CD4-positive, alpha-beta T cell treated with Interleukin-1 beta for 1 hour (primary cell): Measurements from ENCODE around the gene UBE2S.

Experiments
- DNase-seq, 2 donors: peaks; one replicate each; pipeline ENCODE4 v3.0.0-alpha.2; 2020 to 2022

UBE2S gene

GRCh38 chr19:55382522-55383054 is 25.0 kb downstream of the UBE2S start:
- DNase-seq: no peak

GRCh38 chr19:55382013-55382412 is 25.6 kb downstream of the UBE2S start:
- no peak for DNase-seq

- DNase-seq: no peak
Observed at GRCh38 chr19:55379174-55379573, 28.4 kb downstream of the UBE2S start.

- no peak for DNase-seq
Observed at GRCh38 chr19:55377356-55378131, 30.0 kb downstream of the UBE2S start.

- no peak for DNase-seq
Observed at GRCh38 chr19:55376241-55376933, 31.2 kb downstream of the UBE2S start, which contains the start of gene TMEM190. TMEM190 (plus strand) TSS chr19:55376826; CDS start chr19:55376854, 28 bp downstream.

GRCh38 chr19:55373993-55374757 is 33.4 kb downstream of the UBE2S start:
- no peak for DNase-seq

- no peak for DNase-seq
Observed at GRCh38 chr19:55373306-55373992, 34.1 kb downstream of the UBE2S start.

GRCh38 chr19:55372316-55373081 is 35.1 kb downstream of the UBE2S start:
- DNase-seq: no peak

- no peak for DNase-seq
Observed at GRCh38 chr19:55370305-55370988, 37.1 kb downstream of the UBE2S start, which contains the start of gene IL11. IL11 (minus strand) TSS chr19:55370463; CDS start chr19:55370310, 153 bp downstream.

- DNase-seq: peak; percentile 30 to 33
Observed at GRCh38 chr19:55369653-55370304, 37.8 kb downstream of the UBE2S start.

- no peak for DNase-seq
Observed at GRCh38 chr19:55368701-55369563, 38.7 kb downstream of the UBE2S start.

- no peak for DNase-seq
Observed at GRCh38 chr19:55368106-55368505, 39.5 kb downstream of the UBE2S start.

GRCh38 chr19:55366790-55367189 is 40.8 kb downstream of the UBE2S start:
- no peak for DNase-seq

GRCh38 chr19:55365964-55366363 is 41.6 kb downstream of the UBE2S start:
- no peak for DNase-seq

- no peak for DNase-seq
Observed at GRCh38 chr19:55365245-55365644, 42.3 kb downstream of the UBE2S start.

- no peak for DNase-seq
Observed at GRCh38 chr19:55362990-55363716, 44.4 kb downstream of the UBE2S start, which contains the start of gene GARIN5B. GARIN5B (minus strand) TSS chr19:55363260; CDS start chr19:55363066, 194 bp downstream.

GRCh38 chr19:55362174-55362989 is 45.2 kb downstream of the UBE2S start:
- DNase-seq: no peak

- DNase-seq: no peak
Observed at GRCh38 chr19:55360902-55361301, 46.7 kb downstream of the UBE2S start.
